22Rv1 (cell line): ENCODE results near the gene TLR10.
A peak's percentile ranks its signal among the peaks of the same experiment; 100 is the strongest.

Source experiments
- H3K27ac ChIP-seq: fragments of 450-650 bp; 2 replicates; pipeline ENCODE4 v1.5.1; 2017
- ZFX ChIP-seq: fragments of 450-650 bp; IDR thresholded peaks from 2 replicates; pipeline ENCODE4 v1.6.1; 2017; ENCODE audit warnings: antibody characterized with exemption, borderline replicate concordance
- TF ChIP-seq, protein P1 (sequence below): fragments of 450-650 bp; IDR thresholded peaks from 2 replicates; pipeline ENCODE4 v1.5.1; 2017; ENCODE audit warnings: mild to moderate bottlenecking

The TLR10 gene

DNA sequence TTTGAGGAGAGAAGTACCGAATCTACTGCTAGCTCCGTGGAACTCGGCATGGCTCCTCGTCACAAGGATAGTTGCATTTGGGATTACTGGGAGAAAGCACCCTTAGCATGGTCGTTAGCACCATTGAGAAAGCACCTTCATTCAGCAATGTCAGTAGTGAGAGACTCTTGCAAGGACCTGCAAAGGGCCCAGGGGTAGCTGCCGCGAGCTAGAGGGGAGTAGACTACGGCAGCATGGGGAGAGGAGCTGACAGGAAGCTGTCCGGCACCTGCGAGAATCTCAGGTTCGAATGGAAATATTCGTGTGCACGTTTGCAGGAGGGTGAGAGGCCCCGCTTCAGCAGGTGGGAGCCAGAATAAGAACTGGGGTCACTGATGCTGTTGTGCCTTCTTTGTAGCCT, 20.2 kb downstream of the TLR10 start:
- no peak overlapping the region for H3K27ac ChIP-seq
- TF ChIP-seq ZFX, result no peak
- TF ChIP-seq, protein P1, sequence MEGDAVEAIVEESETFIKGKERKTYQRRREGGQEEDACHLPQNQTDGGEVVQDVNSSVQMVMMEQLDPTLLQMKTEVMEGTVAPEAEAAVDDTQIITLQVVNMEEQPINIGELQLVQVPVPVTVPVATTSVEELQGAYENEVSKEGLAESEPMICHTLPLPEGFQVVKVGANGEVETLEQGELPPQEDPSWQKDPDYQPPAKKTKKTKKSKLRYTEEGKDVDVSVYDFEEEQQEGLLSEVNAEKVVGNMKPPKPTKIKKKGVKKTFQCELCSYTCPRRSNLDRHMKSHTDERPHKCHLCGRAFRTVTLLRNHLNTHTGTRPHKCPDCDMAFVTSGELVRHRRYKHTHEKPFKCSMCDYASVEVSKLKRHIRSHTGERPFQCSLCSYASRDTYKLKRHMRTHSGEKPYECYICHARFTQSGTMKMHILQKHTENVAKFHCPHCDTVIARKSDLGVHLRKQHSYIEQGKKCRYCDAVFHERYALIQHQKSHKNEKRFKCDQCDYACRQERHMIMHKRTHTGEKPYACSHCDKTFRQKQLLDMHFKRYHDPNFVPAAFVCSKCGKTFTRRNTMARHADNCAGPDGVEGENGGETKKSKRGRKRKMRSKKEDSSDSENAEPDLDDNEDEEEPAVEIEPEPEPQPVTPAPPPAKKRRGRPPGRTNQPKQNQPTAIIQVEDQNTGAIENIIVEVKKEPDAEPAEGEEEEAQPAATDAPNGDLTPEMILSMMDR, result no peak

DNA sequence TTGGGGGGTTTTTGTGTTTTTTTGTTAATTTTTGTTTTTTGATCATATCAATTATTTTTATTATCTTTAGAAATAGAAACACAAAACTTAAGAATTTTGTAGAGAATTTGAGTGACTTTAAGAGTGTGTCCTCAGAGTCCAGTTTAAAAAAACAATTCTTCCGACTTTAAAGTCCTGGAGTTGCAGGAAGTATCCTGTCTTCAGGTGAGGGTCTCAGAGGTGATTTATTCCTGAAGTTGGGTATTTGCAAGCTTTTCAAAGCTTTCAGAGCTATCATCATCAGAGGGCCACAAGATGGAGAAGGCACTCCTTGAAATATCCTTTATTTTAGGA, 23.0 kb downstream of the TLR10 start:
- no peak for TF ChIP-seq ZFX
- TF ChIP-seq, protein P1, result peak; percentile 27; the same call in 1 of the 2 replicates
- no peak overlapping the region for H3K27ac ChIP-seq

DNA sequence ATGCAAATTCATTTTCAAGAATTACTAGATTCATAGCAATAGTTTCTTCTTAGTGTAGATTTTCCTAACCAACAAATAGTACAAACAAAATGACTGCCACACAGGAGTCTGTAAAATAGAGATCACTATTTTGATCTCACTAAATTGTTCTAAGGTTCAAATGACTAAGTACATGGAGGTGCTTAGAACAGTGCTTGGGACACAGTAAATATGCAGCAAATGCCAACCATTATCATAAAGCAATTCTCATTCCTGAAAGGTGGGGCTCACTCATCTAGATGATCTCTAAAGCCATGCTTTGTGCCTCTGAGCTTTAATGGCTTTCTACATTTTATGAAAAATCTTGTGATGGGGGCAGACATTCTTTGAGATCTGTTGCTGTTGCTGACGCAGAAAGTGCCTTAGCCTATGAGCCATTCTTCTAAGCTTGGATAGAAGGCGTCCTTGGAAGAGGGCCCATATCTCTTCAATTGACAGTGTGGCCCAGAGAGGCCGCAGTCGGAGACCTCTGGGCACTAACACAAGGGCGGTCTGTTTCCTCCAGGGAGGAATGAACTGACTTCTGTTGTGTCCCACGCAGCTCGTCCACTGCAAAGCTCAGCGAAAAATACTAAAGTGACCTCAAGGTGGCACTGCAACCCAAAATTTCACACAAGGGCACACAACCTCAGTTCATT, 23.5 kb downstream of the TLR10 start:
- no peak for TF ChIP-seq ZFX
- TF ChIP-seq, protein P1, result peak; percentile 75
- H3K27ac ChIP-seq, result no peak overlapping the region

DNA sequence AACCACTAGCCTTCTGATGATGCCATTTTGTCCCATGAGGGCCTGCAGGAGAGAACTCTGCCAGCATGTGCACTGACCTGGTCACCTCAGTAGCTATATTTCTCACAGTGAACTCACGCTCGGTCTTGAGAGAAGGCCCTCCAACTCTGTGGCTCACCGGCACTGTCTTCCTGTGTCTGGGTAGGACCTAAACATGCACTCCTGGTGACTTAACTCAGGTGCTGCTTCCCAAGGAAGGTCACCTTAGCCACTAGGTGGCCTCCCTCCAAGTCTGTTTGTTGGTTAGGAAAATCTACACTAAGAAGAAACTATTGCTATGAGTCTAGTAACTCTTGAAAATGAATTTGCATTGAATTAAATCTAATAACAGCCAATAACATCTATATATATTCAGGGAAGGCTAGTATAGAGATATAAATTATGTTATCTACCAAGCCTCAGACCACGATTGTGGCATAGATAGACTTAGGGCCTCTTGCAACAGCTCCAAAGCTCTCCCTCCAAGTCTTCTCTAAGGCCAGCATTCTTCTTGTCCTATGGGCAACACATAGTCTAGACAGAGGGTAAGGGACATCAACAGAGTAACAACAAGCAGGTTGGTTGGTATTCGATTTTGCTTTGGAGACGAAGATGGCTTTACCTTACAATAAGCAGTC, 24.7 kb downstream of the TLR10 start:
- no peak overlapping the region for H3K27ac ChIP-seq
- TF ChIP-seq, protein P1, result peak; percentile 70
- TF ChIP-seq ZFX, result no peak

DNA sequence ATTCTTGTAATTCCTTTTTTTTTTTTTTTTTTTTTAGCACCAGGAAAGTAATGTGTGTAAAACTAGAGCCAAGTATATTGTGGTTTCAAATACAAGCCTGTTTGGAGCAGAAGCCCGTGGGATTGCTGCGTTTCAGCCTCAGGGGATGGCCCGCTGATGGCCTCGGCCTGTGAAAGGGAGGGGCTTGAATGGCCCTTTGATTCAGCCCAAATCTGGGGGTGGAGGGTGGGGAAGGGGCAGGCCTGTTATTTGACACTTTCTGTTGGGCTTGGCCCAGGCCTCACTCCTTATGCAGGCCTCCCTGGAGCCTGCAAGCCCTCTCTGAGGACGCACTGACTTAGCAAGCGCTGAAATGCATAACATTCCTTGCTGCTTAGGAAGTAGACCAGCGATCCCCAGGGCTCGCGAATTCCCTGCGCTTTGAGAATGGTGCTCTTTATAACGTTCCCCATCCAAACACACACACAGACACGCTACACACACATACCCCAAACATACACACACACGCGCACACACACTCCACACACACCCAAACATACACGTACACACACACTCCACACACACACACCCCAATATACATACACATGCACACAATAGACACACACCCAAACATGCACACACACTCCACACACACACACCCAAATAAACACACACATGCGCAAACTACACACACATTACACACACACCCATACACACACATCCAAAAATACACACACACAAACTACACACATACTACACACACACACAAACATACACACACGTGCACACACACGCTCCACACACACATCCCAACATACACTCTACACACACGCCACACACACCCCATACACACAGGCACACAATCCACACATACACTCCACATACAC, 29.6 kb downstream of the TLR10 start:
- no peak overlapping the region for H3K27ac ChIP-seq
- TF ChIP-seq, protein P1, result no peak
- TF ChIP-seq ZFX, result no peak

DNA sequence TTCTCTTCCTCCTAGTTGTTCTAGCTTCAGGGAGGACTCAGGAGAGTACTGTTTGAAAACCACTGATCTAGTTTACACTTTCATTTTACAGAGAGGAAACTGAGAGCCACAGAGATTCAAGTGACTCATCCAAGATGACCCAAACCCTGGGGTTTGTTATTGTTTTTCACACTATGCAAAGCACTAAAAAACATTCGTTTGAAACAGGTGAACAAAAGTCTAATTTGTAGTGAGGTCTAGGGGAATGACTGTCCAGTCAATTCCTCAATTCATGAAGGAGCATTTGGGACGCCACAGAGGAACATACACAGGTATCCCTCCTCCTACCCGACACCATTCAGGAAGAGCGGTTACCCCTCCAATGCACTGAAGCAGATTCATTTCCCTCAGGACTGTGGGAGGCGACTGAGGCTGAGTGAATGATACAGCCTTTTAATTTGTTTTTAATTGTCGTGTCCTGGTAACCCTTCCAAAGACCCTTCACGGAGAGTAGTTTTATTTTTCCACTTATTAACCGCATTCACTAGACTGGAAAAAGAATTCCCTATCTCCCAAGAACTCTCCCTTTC, 30.3 kb downstream of the TLR10 start:
- no peak overlapping the region for H3K27ac ChIP-seq

More for the DNA sequence above, 30.3 kb downstream of the TLR10 start:
- TF ChIP-seq ZFX, result no peak
- TF ChIP-seq, protein P1, result no peak
